Ascending aorta (tissue), 2 donors: ENCODE measurements around the gene FOXN3. TPM values are rescaled to one million over a fixed set of nuclear protein-coding genes. Genes with fewer than 3 reads are reported as not detected.

ENCODE experiments used
- DNase-seq, 2 donors: peaks; one replicate each; pipeline ENCODE4 v3.0.0-alpha.2; 2019; ENCODE audit warnings: low spot score in 2 of 2
- H3K27ac ChIP-seq, 2 donors: fragments of 200-600 bp; sonication (generic); one replicate each; pipeline ENCODE4 v1.5.1; 2016 to 2017; ENCODE audit warnings: mild to moderate bottlenecking in 1 of 2
- H3K27me3 ChIP-seq: fragments of 200-600 bp; sonication (generic); one replicate; pipeline ENCODE4 v1.5.1; 2017
- H3K36me3 ChIP-seq, 2 donors: fragments of 200-600 bp; sonication (generic); one replicate each; pipeline ENCODE4 v1.5.1; 2016
- H3K4me1 ChIP-seq, 2 donors: fragments of 200-600 bp; sonication (generic); one replicate each; pipeline ENCODE4 v1.5.1; 2016 to 2017; ENCODE audit warnings: mild to moderate bottlenecking in 1 of 2
- H3K4me3 ChIP-seq, 2 donors: fragments of 200-600 bp; sonication (generic); one replicate each; pipeline ENCODE4 v1.5.1; 2016 to 2017; ENCODE audit warnings: mild to moderate bottlenecking in 1 of 2
- H3K9me3 ChIP-seq, 2 donors: fragments of 200-600 bp; sonication (generic); one replicate each; pipeline ENCODE4 v1.5.1; 2016
- intact Hi-C: fragments of 100-400 bp; cut with DNase I; formaldehyde crosslinking; loops from one replicate; pipeline ENCODE4 v1.15.1; 2023
- total RNA-seq: library from RNA; depleted of rRNA; stranded (reverse); fragments of >200 nt; gene quantifications from one replicate; pipeline ENCODE4 v1.1.0, GENCODE V29; 2016
- TF ChIP-seq, protein P1 (sequence below), 3 experiments: fragments of 200-600 bp in 2 of 3; fragments of 450-650 bp in 1 of 3; sonication (generic) in 2 of 3; IDR thresholded peaks; one replicate each; pipeline ENCODE4 v1.5.1; 2016 to 2019; ENCODE audit warnings: antibody characterized with exemption in 3 of 3, mild to moderate bottlenecking in 1 of 3, moderate library complexity in 1 of 3

FOXN3 gene
- total RNA-seq, 1 donor from 2014 or later, result 96.3 TPM

DNA sequence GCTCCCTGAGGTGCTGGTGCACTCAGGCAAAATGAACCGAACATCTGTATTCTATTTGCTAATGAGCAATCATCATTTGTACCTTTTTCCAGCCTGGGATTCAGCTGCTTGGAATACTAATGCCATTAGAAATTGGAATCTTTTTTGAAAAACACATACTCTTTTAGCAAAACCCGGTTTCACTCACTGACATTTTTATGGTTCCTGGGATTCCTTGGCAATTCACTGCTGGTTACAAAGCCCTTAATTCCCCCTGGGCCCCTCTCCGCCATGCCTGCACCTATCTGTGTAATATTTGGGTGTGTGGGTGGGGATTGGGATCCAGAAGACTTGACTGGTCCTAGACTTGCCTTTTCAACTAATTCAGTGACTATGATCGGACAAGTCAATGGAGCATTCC, 199.1 kb downstream of the FOXN3 start:
- peaks cover 10 to 29% of the 10 kb centered on the region in 2 donors for H3K4me1 ChIP-seq
- H3K27me3 ChIP-seq, result no peaks in the 10 kb centered on the region
- no peak overlapping the region for H3K4me3 ChIP-seq
- no peaks in the 10 kb centered on the region for H3K36me3 ChIP-seq
- TF ChIP-seq, protein P1, sequence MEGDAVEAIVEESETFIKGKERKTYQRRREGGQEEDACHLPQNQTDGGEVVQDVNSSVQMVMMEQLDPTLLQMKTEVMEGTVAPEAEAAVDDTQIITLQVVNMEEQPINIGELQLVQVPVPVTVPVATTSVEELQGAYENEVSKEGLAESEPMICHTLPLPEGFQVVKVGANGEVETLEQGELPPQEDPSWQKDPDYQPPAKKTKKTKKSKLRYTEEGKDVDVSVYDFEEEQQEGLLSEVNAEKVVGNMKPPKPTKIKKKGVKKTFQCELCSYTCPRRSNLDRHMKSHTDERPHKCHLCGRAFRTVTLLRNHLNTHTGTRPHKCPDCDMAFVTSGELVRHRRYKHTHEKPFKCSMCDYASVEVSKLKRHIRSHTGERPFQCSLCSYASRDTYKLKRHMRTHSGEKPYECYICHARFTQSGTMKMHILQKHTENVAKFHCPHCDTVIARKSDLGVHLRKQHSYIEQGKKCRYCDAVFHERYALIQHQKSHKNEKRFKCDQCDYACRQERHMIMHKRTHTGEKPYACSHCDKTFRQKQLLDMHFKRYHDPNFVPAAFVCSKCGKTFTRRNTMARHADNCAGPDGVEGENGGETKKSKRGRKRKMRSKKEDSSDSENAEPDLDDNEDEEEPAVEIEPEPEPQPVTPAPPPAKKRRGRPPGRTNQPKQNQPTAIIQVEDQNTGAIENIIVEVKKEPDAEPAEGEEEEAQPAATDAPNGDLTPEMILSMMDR (IDR thresholded peaks at IDR 0.05), result no peak
- peak overlapping the region in 1 of 2 donors; percentile 58 for H3K27ac ChIP-seq
- no peak for DNase-seq
- intact Hi-C loops, result loop anchor here (10.0 kb wide), 1 partner anchor 697 kb away; no protein-coding TSS in a partner anchor
- H3K9me3 ChIP-seq, result no peaks in the 10 kb centered on the region

DNA sequence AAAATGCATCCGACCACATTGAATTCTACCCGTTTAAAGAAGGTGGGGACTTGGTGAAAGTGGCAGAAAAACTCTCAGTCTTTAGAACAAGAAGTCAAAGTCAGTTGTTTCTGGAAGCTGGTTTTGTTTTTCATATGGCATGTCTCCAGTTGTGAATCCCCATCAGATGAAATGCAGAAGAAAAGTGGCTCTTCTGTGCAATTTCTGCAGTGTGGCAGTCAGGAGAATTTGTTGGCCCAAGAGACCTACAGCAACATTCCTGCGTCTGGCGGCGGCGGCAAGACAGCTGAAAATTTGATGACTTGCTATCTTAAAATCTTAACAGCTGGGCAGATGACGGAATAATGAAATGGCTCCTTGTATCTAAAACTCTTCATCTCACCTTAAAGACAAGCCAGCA, 201.5 kb downstream of the FOXN3 start:
- intact Hi-C loops, result loop anchor here (10.0 kb wide), 1 partner anchor 699 kb away; no protein-coding TSS in a partner anchor
- H3K27me3 ChIP-seq, result no peaks in the 10 kb centered on the region
- no peaks in the 10 kb centered on the region for H3K36me3 ChIP-seq
- no peaks in the 10 kb centered on the region for H3K9me3 ChIP-seq
- TF ChIP-seq, protein P1 (IDR thresholded peaks at IDR 0.05), result no peak
- H3K27ac ChIP-seq, result peak overlapping the region; percentile 56 to 73
- DNase-seq, result no peak
- H3K4me3 ChIP-seq, result no peak overlapping the region
- peaks cover 5 to 39% of the 10 kb centered on the region in 2 donors for H3K4me1 ChIP-seq

DNA sequence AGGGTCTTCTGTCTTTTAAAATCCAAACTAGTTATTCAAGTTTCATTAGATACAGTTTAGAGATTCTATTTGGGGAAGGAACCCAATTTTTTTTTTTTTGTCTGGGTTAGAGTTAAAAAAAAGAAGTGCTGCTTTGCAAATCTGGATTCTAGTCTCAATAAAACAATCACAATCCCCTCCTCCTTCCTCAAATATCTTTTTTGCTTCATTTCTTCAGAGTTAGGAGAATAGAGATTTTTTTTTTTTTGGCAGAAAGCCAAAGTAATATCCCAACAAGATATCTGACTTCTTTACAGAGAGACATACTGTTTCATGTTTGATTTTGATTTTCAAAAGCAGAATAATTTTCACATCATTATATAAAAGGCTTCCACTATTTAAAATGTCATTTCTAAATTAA, 201.9 kb downstream of the FOXN3 start:
- peaks cover 4 to 40% of the 10 kb centered on the region in 2 donors for H3K4me1 ChIP-seq
- H3K4me3 ChIP-seq, result no peak overlapping the region
- TF ChIP-seq, protein P1 (IDR thresholded peaks at IDR 0.05), result no peak
- no peak for DNase-seq
- no peaks in the 10 kb centered on the region for H3K27me3 ChIP-seq
- H3K9me3 ChIP-seq, result no peaks in the 10 kb centered on the region
- H3K27ac ChIP-seq, result peak overlapping the region; percentile 56 to 73
- no peaks in the 10 kb centered on the region for H3K36me3 ChIP-seq
- intact Hi-C loops, result loop anchor here (10.0 kb wide), 1 partner anchor 700 kb away; no protein-coding TSS in a partner anchor

DNA sequence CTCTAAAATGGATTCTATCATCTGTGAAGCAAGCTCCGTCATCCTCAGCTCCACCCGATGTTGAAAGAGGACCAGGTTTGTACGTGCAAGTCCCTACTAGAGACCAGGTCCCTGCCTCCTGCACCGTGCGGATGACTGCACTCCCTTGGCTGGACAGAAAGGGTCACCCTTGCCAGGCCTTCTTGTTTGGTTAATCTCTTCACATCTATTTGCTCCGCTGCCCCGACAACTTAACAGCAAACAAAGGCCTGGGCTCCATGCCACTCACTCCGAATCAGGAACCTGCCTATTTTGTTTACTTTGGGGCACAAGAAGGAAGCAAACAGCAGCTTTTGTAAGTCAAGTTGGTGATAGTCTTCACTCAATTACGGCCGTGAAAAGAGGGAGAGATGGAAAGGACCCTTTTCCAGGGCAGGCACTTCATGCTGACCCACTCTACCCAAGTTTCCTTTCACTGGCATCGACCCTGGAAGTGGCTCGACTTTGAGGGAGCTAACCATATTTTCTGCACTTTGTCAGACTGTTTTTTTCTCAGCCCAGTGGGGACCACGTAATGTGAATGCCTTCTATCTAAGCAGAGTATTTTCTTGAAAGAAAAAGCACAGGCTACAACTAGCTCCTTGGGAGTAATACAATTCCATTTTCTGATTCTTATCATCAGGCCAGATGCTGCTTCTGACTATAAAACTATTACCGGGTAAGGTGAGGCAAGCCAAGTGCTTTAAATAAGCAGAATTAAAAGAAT, 202.6 kb downstream of the FOXN3 start:
- peak overlapping the region in 1 of 2 donors; percentile 38 for H3K4me3 ChIP-seq
- intact Hi-C loops, result loop anchor here (5.0 to 10.0 kb wide), 2 partner anchors 37 to 700 kb away; no protein-coding TSS in a partner anchor
- peak overlapping the region; percentile 56 to 73 for H3K27ac ChIP-seq
- H3K36me3 ChIP-seq, result no peaks in the 10 kb centered on the region
- TF ChIP-seq, protein P1 (IDR thresholded peaks at IDR 0.05), result peak in 2 of 3 experiments; percentile 12 to 37
- DNase-seq, result peak; percentile 57 to 89
- H3K27me3 ChIP-seq, result no peaks in the 10 kb centered on the region
- H3K9me3 ChIP-seq, result no peaks in the 10 kb centered on the region
- H3K4me1 ChIP-seq, result peaks cover 4 to 40% of the 10 kb centered on the region in 2 donors

DNA sequence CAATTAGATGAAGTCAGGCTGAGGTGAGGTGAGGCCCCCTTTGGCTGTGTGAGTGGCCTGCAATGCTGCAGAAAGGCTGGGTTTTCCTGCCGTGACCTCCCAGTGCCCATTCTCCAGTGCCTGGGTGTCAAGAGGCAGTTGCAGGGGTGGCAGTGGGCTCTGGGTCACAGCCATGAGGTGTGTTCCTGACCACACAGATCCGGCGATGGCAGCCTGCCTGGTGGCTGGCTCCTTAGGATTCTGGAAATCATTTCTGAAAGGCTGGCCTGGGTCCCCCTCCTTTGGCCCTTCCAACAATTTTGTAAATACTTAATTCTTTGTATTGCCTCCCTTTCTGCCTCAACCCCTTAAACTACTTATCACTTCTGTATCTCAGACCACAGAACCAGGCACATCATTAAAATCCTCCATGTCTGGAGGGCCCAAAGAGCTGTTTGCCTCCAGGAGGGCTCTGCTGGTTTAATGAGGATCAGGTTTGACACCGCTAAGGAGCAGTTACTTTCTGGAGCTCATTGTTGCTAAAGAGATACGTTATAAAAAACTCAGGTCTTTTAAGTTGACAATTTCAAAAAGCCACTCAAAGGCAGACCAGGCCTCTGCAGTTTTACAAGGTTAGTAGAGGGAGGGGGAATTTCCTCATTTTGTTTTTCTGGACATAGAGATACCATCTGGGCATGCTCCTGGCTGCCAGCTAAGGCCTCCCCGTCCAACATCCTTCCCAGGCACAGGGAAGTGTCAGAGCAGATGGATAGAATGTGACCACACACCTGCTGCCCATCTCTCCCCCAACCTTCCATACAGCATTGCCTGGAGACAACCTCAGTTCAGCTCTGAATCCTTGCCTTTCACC, 204.4 kb downstream of the FOXN3 start:
- H3K27ac ChIP-seq, result peak overlapping the region; percentile 56 to 73
- no peaks in the 10 kb centered on the region for H3K36me3 ChIP-seq
- no peak for DNase-seq
- no peaks in the 10 kb centered on the region for H3K9me3 ChIP-seq
- TF ChIP-seq, protein P1 (IDR thresholded peaks at IDR 0.05), result no peak
- no peaks in the 10 kb centered on the region for H3K27me3 ChIP-seq
- no peak overlapping the region for H3K4me3 ChIP-seq
- intact Hi-C loops, result loop anchor here (5.0 to 10.0 kb wide), 2 partner anchors 35 to 702 kb away; no protein-coding TSS in a partner anchor
- H3K4me1 ChIP-seq, result peaks cover 4 to 40% of the 10 kb centered on the region in 2 donors
